Liver (tissue), 9 donors: ENCODE results near the gene ZNF880. TPM values are rescaled to one million over a fixed set of nuclear protein-coding genes. Genes with fewer than 3 reads are reported as not detected.

Experiments
- DNase-seq: peaks from one replicate; pipeline ENCODE4 v3.0.0-alpha.2; 2017; ENCODE audit warnings: low spot score
- H3K27ac ChIP-seq, 2 donors: one replicate each; pipeline ENCODE4 v1.7.0; 2013; ENCODE audit warnings: inconsistent platforms in 2 of 2, low read length in 2 of 2, control low read depth in 1 of 2, low read depth in 1 of 2, mild to moderate bottlenecking in 1 of 2
- H3K27me3 ChIP-seq, 4 donors: one replicate each; pipeline versions ENCODE4 v1.6.1 to v1.7.0; 2013; ENCODE audit warnings: low read length in 3 of 4, inconsistent platforms in 1 of 4, mild to moderate bottlenecking in 1 of 4, moderate library complexity in 1 of 4; ENCODE audit not compliant: control insufficient read depth in 4 of 4, insufficient read depth in 4 of 4
- H3K36me3 ChIP-seq, 4 donors: one replicate each; pipeline versions ENCODE4 v1.6.1 to v1.7.0; 2013; ENCODE audit warnings: low read length in 3 of 4, mild to moderate bottlenecking in 3 of 4, low read depth in 1 of 4, moderate library complexity in 1 of 4; ENCODE audit not compliant: control insufficient read depth in 4 of 4, insufficient read depth in 3 of 4
- H3K4me1 ChIP-seq, 4 donors: one replicate each; pipeline versions ENCODE4 v1.6.1 to v1.7.0; 2013; ENCODE audit warnings: low read length in 3 of 4, mild to moderate bottlenecking in 3 of 4, moderate library complexity in 1 of 4; ENCODE audit not compliant: control insufficient read depth in 4 of 4, insufficient read depth in 4 of 4
- H3K4me3 ChIP-seq, 3 donors: one replicate each; pipeline versions ENCODE4 v1.6.1 to v1.7.0; 2013; ENCODE audit warnings: low read length in 3 of 3, control low read depth in 1 of 3, low read depth in 1 of 3, mild to moderate bottlenecking in 1 of 3
- H3K9ac ChIP-seq, 2 donors: one replicate each; pipeline ENCODE4 v1.7.0; 2013; ENCODE audit warnings: low read length in 2 of 2, mild to moderate bottlenecking in 2 of 2, moderate library complexity in 2 of 2, control low read depth in 1 of 2, low read depth in 1 of 2
- H3K9me3 ChIP-seq, 4 donors: one replicate each; pipeline versions ENCODE4 v1.6.1 to v1.7.0; 2013; ENCODE audit warnings: low read length in 3 of 4; ENCODE audit not compliant: control insufficient read depth in 4 of 4
- ATF3 ChIP-seq: IDR thresholded peaks from 2 replicates; pipeline ENCODE4 v1.6.1; 2016; ENCODE audit warnings: antibody characterized with exemption
- EGR1 ChIP-seq, 2 donors: IDR thresholded peaks; 2 replicates each; pipeline ENCODE4 v1.6.1; 2016 to 2018; ENCODE audit warnings: antibody characterized with exemption in 2 of 2, low read depth in 2 of 2
- FOXA1 ChIP-seq: IDR thresholded peaks from 2 replicates; pipeline ENCODE4 v1.6.1; 2016; ENCODE audit warnings: antibody characterized with exemption
- FOXA2 ChIP-seq: IDR thresholded peaks from 2 replicates; pipeline ENCODE4 v1.6.1; 2016; ENCODE audit warnings: antibody characterized with exemption
- GABPA ChIP-seq, 2 donors: IDR thresholded peaks in 1 of 2; conservative IDR thresholded peaks in 1 of 2; 2 replicates each; pipeline ENCODE4 v1.6.1; 2016; ENCODE audit warnings: antibody characterized with exemption in 2 of 2, mild to moderate bottlenecking in 1 of 2, moderate library complexity in 1 of 2
- HNF4A ChIP-seq, 2 donors: conservative IDR thresholded peaks; 2 replicates each; pipeline ENCODE4 v1.6.1; 2016; ENCODE audit warnings: antibody characterized with exemption in 2 of 2, mild to moderate bottlenecking in 2 of 2
- HNF4G ChIP-seq: IDR thresholded peaks from 2 replicates; pipeline ENCODE4 v1.6.1; 2016; ENCODE audit warnings: antibody characterized with exemption
- JUND ChIP-seq, 2 donors: IDR thresholded peaks; 2 replicates each; pipeline ENCODE4 v1.6.1; 2016; ENCODE audit warnings: antibody characterized with exemption in 2 of 2
- MAX ChIP-seq: IDR thresholded peaks from 2 replicates; pipeline ENCODE4 v1.6.1; 2016; ENCODE audit warnings: antibody characterized with exemption
- NR2F2 ChIP-seq: IDR thresholded peaks from 2 replicates; pipeline ENCODE4 v1.6.1; 2016; ENCODE audit warnings: antibody characterized with exemption
- RAD21 ChIP-seq, 2 donors: IDR thresholded peaks; 2 replicates each; pipeline ENCODE4 v1.6.1; 2016; ENCODE audit warnings: antibody characterized with exemption in 2 of 2, mild to moderate bottlenecking in 2 of 2
- REST ChIP-seq: IDR thresholded peaks from 2 replicates; pipeline ENCODE4 v1.6.1; 2016; ENCODE audit warnings: antibody characterized with exemption, mild to moderate bottlenecking
- RXRA ChIP-seq, 2 donors: IDR thresholded peaks; 2 replicates each; pipeline ENCODE4 v1.6.1; 2017 to 2018; ENCODE audit warnings: antibody characterized with exemption in 2 of 2, mild to moderate bottlenecking in 1 of 2
- TAF1 ChIP-seq: conservative IDR thresholded peaks from 2 replicates; pipeline ENCODE4 v1.6.1; 2016; ENCODE audit warnings: antibody characterized with exemption, mild to moderate bottlenecking
- YY1 ChIP-seq: IDR thresholded peaks from 2 replicates; pipeline ENCODE4 v1.6.1; 2016; ENCODE audit warnings: antibody characterized with exemption, mild to moderate bottlenecking
- WGBS: extraction: QIAGEN DNeasy Blood & Tissue Kit; methylation state at CpG from one replicate; pipeline ENCODE4 v1.1.7; 2013; 5-methylcytosine and 5-hydroxymethylcytosine counted together
- polyA plus RNA-seq, 2 donors: library from polyadenylated mRNA; stranded (reverse) in 1 of 2; unstranded in 1 of 2; fragments of 200-250 nt in 1 of 2; fragments of >200 nt in 1 of 2; fragmentation: Nextera tagmentation in 1 of 2; extraction: Ambion mirVana in 1 of 2; gene quantifications; one replicate each; pipeline versions ENCODE4 v1.2.1 to v1.2.3, GENCODE V29; 2013 to 2015
- total RNA-seq, 2 donors: library from RNA; depleted of rRNA; stranded (reverse); fragments of >200 nt; gene quantifications; one replicate each; pipeline ENCODE4 v1.2.3, GENCODE V29; 2014
- TF ChIP-seq, protein P1 (sequence below): IDR thresholded peaks from 2 replicates; pipeline ENCODE4 v1.6.1; 2016; ENCODE audit warnings: antibody characterized with exemption
- TF ChIP-seq, protein P2 (sequence below): fragments of 150-350 bp; IDR thresholded peaks from 2 replicates; pipeline ENCODE4 v1.5.1; 2017; ENCODE audit warnings: improper control_type of control experiment, low read depth, low read length; ENCODE audit not compliant: missing input control
- donor health status: healthy.
- donor health status: healthy.
- donor health status: healthy.
- donor health status: healthy.
- donor health status: healthy.

ZNF880 gene
- total and polyA plus RNA-seq, 4 donors, result 2.1 to 3.3 (median 2.4) TPM

DNA sequence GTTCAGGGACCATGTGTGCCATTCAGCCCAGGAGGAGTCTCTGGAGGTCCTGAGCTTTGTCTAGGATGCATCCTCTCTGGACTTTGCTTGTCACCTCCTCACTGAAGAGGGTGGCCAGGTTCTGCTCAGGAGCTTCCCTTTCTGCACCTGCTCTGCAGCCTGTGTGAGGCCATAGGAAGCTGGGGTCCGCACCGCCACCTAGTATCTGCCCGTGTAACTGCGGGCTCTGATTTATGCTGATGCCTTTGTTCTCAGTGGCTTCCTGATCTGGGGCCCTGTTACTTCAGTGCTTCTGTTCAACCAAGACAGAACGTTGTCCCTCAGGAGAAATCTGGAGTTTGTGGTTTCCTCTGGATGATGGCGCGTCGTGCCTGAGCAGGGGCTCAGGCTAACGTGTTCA, 18.2 kb upstream of the ZNF880 start:
- TF ChIP-seq TAF1, result no peak
- TF ChIP-seq RAD21 (IDR thresholded peaks at IDR 0.05), result no peak
- no peak for TF ChIP-seq GABPA (IDR thresholded peaks at IDR 0.05 in 1 of 2, conservative IDR thresholded peaks at IDR 0.05 in 1 of 2)
- no peak for TF ChIP-seq FOXA1
- TF ChIP-seq HNF4A (conservative IDR thresholded peaks at IDR 0.05), result no peak
- TF ChIP-seq RXRA (IDR thresholded peaks at IDR 0.05), result no peak
- WGBS, result 79% methylated on average over 9 of the region's 9 CpGs
- Histone ChIP-seq H3K36me3 (peaks cover 0 to 6% (median 2%) of the 10 kb centered on the region in 4 donors), H3K9me3 (peaks cover 7 to 42% (median 20%) of the 10 kb centered on the region in 4 donors), H3K27ac (no peak overlapping the region), H3K27me3 (no peaks in the 10 kb centered on the region), H3K4me3 (peak overlapping the region in 1 of 3 donors; percentile 5), H3K4me1 (no peaks in the 10 kb centered on the region), H3K9ac (no peak overlapping the region)
- DNase-seq, result no peak

- no peak overlapping the region for H3K9ac ChIP-seq
- peak overlapping the region in 2 of 3 donors; percentile 22 to 67 for H3K4me3 ChIP-seq
- H3K36me3 ChIP-seq, result peaks cover 0 to 2% (median 0%) of the 10 kb centered on the region in 4 donors
- no peak for DNase-seq
- no peaks in the 10 kb centered on the region for H3K4me1 ChIP-seq
- WGBS, result 97% methylated on average over 8 of the region's 8 CpGs
- no peak overlapping the region for H3K27ac ChIP-seq
- H3K9me3 ChIP-seq, result peaks cover 27 to 64% (median 34%) of the 10 kb centered on the region in 4 donors
- TF ChIP-seq RAD21 (IDR thresholded peaks at IDR 0.05) (no peak), FOXA2 (no peak)
- no peaks in the 10 kb centered on the region for H3K27me3 ChIP-seq
Observed at GRCh38 chr19:52366414-52366824, 3.3 kb upstream of the ZNF880 start.

GRCh38 chr19:52370341-52370710, 603 bp downstream of the ZNF880 start:
- 42% methylated on average over 7 of the region's 7 CpGs for WGBS
- Histone ChIP-seq H3K27ac (peak overlapping the region; percentile 71 to 89), H3K4me1 (no peaks in the 10 kb centered on the region), H3K36me3 (peaks cover 0 to 5% (median 3%) of the 10 kb centered on the region in 4 donors), H3K9ac (no peak overlapping the region), H3K27me3 (no peaks in the 10 kb centered on the region), H3K9me3 (peaks cover 14 to 58% (median 33%) of the 10 kb centered on the region in 4 donors), H3K4me3 (peak overlapping the region; percentile 71 to 93 (median 86))
- no peak for DNase-seq
- TF ChIP-seq EGR1 (IDR thresholded peaks at IDR 0.05; ENCODE audit: low read depth in 2 of 2), result no peak
- no peak for TF ChIP-seq GABPA (IDR thresholded peaks at IDR 0.05 in 1 of 2, conservative IDR thresholded peaks at IDR 0.05 in 1 of 2)
- TF ChIP-seq, protein P1, sequence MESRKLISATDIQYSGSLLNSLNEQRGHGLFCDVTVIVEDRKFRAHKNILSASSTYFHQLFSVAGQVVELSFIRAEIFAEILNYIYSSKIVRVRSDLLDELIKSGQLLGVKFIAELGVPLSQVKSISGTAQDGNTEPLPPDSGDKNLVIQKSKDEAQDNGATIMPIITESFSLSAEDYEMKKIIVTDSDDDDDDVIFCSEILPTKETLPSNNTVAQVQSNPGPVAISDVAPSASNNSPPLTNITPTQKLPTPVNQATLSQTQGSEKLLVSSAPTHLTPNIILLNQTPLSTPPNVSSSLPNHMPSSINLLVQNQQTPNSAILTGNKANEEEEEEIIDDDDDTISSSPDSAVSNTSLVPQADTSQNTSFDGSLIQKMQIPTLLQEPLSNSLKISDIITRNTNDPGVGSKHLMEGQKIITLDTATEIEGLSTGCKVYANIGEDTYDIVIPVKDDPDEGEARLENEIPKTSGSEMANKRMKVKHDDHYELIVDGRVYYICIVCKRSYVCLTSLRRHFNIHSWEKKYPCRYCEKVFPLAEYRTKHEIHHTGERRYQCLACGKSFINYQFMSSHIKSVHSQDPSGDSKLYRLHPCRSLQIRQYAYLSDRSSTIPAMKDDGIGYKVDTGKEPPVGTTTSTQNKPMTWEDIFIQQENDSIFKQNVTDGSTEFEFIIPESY, result no peak
- TF ChIP-seq YY1, result no peak
- no peak for TF ChIP-seq TAF1
- TF ChIP-seq RXRA (IDR thresholded peaks at IDR 0.05), result no peak
- TF ChIP-seq JUND (IDR thresholded peaks at IDR 0.05), result no peak
- no peak for TF ChIP-seq MAX
- TF ChIP-seq, protein P2, sequence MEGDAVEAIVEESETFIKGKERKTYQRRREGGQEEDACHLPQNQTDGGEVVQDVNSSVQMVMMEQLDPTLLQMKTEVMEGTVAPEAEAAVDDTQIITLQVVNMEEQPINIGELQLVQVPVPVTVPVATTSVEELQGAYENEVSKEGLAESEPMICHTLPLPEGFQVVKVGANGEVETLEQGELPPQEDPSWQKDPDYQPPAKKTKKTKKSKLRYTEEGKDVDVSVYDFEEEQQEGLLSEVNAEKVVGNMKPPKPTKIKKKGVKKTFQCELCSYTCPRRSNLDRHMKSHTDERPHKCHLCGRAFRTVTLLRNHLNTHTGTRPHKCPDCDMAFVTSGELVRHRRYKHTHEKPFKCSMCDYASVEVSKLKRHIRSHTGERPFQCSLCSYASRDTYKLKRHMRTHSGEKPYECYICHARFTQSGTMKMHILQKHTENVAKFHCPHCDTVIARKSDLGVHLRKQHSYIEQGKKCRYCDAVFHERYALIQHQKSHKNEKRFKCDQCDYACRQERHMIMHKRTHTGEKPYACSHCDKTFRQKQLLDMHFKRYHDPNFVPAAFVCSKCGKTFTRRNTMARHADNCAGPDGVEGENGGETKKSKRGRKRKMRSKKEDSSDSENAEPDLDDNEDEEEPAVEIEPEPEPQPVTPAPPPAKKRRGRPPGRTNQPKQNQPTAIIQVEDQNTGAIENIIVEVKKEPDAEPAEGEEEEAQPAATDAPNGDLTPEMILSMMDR, result no peak
- TF ChIP-seq FOXA2, result no peak
- no peak for TF ChIP-seq REST
- no peak for TF ChIP-seq RAD21 (IDR thresholded peaks at IDR 0.05)
- TF ChIP-seq NR2F2, result no peak
- no peak for TF ChIP-seq ATF3
- TF ChIP-seq HNF4G, result no peak
